Coronary artery (tissue), 2 donors: ENCODE data around the gene MICB.

Experiments
- DNase-seq: peaks from one replicate; pipeline ENCODE4 v3.0.0-alpha.2; 2017; ENCODE audit warnings: low spot score
- H3K27ac ChIP-seq, 2 donors: fragments of 200-600 bp; sonication (generic); one replicate each; pipeline ENCODE4 v1.5.1; 2016 to 2019
- H3K4me3 ChIP-seq: fragments of 200-600 bp; sonication (generic); 2 replicates; pipeline ENCODE4 v1.5.1; 2016; ENCODE audit warnings: mild to moderate bottlenecking, moderate library complexity
- TF ChIP-seq, protein P1 (sequence below): fragments of 200-600 bp; sonication (generic); IDR thresholded peaks from one replicate; pipeline ENCODE4 v1.5.1; 2019; ENCODE audit warnings: antibody characterized with exemption

The MICB gene

GRCh38 chr6:31559606-31559957 is 61.6 kb downstream of the MICB start:
- no peak overlapping the region for H3K4me3 ChIP-seq
- H3K27ac ChIP-seq = peak overlapping the region in 1 of 2 donors; percentile 70
- no peak for DNase-seq
- TF ChIP-seq, protein P1, sequence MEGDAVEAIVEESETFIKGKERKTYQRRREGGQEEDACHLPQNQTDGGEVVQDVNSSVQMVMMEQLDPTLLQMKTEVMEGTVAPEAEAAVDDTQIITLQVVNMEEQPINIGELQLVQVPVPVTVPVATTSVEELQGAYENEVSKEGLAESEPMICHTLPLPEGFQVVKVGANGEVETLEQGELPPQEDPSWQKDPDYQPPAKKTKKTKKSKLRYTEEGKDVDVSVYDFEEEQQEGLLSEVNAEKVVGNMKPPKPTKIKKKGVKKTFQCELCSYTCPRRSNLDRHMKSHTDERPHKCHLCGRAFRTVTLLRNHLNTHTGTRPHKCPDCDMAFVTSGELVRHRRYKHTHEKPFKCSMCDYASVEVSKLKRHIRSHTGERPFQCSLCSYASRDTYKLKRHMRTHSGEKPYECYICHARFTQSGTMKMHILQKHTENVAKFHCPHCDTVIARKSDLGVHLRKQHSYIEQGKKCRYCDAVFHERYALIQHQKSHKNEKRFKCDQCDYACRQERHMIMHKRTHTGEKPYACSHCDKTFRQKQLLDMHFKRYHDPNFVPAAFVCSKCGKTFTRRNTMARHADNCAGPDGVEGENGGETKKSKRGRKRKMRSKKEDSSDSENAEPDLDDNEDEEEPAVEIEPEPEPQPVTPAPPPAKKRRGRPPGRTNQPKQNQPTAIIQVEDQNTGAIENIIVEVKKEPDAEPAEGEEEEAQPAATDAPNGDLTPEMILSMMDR = no peak

DNA sequence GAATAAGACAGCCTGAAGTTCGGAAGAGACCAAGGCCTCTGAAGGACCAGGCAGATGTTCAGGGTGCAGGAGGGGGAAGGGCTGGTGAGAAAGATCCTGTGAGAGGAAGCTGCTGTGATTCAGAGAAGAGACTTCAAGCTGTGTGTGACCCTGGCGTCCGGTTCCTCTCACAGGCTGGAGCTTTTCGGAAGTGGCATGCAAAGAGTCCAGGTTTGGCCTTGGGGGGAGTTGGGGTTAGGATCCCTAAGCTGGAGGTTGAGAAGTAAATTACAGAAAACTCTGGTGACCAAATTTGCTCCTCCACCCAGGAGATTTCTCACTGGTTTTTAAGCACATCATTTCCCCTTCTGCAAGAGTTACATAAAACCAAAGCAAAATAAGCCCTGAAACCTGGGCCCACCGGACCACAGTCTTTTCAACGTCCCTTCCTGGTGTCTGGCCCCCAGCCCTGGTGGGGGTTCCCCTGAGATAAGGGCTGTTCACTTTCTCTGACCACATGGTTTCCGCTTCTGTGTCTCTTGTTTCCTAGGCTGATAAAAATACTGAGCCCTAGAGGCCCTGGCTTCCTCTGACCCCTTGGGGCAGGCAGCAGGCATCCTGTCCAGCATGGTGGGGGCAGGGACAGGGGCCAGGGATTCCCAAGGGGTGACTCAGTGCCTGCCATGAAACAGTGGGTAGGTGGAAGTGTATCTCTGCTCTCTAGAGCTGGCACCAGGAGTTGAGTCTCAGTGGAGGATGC is 62.2 kb downstream of the MICB start:
- H3K4me3 ChIP-seq = no peak overlapping the region

GRCh38 chr6:31560697-31561058 is 62.7 kb downstream of the MICB start:
- TF ChIP-seq, protein P1 = no peak
- DNase-seq = no peak
- Histone ChIP-seq H3K27ac (peak overlapping the region in 1 of 2 donors; percentile 70), H3K4me3 (no peak overlapping the region)

More for the DNA sequence above, 62.2 kb downstream of the MICB start:
- peak overlapping the region in 1 of 2 donors; percentile 70 for H3K27ac ChIP-seq
- DNase-seq = no peak
- TF ChIP-seq, protein P1 = no peak
